OCI-LY7 (cell line): ENCODE data around the gene NARS2.

ENCODE experiments used
- CTCF ChIP-seq: fragments of 200-600 bp; sonication (generic); conservative IDR thresholded peaks from 2 replicates; pipeline ENCODE4 v1.5.1; 2014; ENCODE audit warnings: mild to moderate bottlenecking, antibody characterized with exemption, low read length, moderate library complexity, mixed read lengths
- EZH2phosphoT487 ChIP-seq: fragments of 200-600 bp; sonication (generic); IDR thresholded peaks from 2 replicates; pipeline ENCODE4 v1.6.1; 2018; ENCODE audit warnings: low read depth, borderline replicate concordance, mild to moderate bottlenecking, mixed run types, antibody characterized with exemption, low read length, moderate library complexity, mixed read lengths

GRCh38 chr11:78514922-78515502 is 59.7 kb downstream of the NARS2 start:
- TF ChIP-seq CTCF, result no peak
- TF ChIP-seq EZH2phosphoT487, result no peak
